UCSD-AML1 (cell line): ENCODE data around the gene RELA.
"Not testable (repeated sequence)": the region's sequence is repeated elsewhere in the genome, so short reads cannot be mapped to it uniquely, and the experiment has no call there.

Experiments
- DNase-seq: peaks from one replicate; lab custom pipeline; 2025; ENCODE audit not compliant: unreplicated experiment; lab: John Stamatoyannopoulos, UW

RELA gene

DNA sequence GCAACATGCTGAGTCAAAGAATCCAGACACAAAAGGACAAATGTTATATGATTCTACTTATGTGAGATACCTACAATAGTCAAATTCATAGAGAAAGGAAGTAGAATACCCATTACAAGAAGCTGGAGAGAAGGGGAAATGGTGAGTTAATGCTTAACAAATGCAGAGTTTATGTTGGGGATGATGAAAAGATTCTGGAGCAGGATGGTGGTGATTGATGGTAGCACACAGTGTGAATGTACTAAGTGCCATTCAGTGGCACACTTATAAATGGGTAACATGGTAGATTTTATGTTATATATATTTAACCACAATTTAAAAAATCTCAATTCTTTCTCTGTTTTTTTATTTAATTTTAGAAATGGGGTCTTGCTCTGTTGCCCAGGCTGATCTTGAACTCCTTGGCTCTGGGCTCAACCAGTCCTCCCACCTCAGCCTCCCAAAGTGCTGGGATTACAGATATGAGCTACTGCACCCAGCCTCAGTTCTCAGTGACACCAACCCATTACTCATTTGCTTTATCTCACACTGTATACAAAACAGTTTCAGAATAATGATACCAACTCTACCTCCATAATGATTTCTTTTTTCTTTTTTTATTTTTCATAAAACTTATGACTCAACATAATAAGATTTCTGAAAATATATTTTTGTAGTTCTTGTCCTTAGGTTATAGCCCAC is 9.6 kb upstream of the RELA start:
- DNase-seq: no peak

DNA sequence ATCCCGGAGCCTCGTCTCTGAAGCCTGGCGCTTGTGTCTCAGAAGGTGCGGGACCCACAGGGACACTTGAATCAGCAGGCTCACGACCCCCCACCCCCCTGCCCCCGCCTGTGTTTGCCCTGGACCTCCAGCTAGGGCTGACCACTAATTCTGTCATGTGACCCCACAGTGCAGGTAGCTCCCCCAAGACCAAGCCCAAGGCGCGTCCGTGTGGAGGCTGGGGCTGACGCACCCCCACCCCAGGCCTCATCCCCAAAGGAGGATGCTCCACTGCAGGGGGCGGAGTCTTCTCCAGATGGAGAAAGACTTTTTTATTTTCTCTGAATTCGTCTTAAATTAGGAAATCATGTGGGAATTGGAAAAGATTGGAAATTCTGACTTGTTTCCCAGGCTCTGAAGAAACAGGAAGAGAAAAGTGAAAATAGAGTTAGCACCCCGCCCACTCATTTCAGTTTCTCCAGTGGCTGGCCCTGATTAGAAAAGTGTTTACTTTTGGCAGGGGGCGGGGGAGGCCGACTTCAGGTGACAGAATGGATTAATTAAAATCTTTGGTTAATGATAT is 1.0 kb upstream of the RELA start:
- no peak for DNase-seq

DNA sequence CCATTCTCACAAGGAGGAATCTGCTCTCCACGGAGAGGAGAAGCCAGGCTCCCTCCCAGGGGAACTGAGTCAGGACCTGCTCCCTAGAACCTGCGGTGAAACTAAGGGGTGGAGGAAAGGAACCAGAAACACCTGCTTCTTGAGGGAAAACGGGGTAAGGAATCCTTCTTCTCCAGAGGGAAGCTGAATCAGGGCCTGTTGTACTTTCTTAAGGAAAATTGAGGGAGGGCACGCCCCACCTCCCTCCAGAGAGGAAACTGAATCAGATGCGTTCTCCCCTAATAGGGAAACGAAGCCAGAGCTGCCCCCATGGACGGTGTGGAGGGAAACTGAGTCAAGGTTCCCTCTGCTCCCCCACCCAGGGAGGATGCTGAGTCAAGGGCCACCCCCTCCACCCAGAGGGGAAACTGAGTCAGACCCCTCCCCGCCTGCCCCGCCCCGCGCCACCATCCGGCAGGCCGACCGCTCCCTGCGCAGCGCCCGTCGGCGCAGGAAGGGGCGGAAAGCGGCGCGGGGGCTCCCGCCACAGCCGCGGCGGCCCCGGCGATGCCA is 393 bp downstream of the RELA start:
- DNase-seq: no peak

DNA sequence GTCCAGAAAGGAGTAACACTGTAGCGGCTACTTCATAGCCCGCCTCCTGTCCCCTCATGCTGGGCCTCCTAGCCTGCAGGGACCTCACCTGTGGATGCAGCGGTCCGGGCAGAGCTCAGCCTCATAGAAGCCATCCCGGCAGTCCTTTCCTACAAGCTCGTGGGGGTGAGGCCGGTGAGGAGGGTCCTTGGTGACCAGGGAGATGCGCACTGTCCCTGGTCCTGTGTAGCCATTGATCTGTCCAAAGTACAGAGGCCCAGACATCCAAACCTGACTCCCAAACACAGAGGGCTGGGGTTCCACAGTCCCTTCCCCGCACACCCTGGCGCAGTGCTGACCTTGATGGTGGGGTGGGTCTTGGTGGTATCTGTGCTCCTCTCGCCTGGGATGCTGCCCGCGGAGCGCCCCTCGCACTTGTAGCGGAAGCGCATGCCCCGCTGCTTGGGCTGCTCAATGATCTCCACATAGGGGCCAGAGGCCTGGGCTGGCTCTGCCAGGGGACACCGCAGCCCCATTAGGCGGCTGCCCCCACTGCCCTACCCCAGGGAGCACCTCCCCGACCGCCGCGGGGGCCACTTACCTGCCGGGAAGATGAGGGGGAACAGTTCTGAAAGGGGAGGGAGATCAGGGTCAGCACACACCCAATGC is 993 bp downstream of the RELA start:
- no peak for DNase-seq

DNA sequence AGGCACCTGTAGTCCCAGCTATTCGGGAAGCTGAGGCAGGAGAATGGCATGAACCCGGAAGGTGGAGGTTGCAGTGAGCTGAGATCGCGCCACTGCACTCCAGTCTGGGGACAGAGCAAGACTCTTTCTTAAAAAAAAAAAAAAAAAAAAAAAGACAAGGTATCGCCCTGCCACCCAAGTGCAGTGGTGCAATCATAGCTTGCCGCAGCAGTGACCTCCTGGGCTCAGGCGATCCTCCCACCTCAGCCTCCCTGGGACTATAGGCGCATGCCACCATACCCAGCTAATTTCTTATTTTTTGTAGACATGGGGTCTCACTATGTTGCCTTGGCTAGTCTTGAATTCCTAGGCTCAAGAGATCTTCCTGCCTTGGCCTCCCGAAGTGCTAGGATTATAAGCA is 1.8 kb downstream of the RELA start:
- DNase-seq: not testable (repeated sequence)

DNA sequence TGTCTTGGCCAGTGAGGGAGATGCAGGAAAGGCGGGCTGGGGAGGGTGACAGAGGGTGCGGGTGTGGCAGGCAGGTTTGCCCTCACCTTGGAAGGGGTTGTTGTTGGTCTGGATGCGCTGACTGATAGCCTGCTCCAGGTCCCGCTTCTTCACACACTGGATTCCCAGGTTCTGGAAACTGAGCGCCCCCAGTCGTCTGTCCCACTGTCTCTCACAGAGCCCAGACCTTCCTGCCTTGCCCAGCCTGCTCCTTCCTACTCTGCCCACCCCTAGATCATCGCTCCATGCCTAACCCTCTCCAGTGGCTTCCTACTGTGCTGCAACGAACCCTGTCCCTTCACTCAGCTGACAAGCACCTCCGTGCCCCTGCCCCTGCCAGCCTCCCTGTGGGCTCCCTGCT is 2.7 kb downstream of the RELA start:
- DNase-seq: no peak

DNA sequence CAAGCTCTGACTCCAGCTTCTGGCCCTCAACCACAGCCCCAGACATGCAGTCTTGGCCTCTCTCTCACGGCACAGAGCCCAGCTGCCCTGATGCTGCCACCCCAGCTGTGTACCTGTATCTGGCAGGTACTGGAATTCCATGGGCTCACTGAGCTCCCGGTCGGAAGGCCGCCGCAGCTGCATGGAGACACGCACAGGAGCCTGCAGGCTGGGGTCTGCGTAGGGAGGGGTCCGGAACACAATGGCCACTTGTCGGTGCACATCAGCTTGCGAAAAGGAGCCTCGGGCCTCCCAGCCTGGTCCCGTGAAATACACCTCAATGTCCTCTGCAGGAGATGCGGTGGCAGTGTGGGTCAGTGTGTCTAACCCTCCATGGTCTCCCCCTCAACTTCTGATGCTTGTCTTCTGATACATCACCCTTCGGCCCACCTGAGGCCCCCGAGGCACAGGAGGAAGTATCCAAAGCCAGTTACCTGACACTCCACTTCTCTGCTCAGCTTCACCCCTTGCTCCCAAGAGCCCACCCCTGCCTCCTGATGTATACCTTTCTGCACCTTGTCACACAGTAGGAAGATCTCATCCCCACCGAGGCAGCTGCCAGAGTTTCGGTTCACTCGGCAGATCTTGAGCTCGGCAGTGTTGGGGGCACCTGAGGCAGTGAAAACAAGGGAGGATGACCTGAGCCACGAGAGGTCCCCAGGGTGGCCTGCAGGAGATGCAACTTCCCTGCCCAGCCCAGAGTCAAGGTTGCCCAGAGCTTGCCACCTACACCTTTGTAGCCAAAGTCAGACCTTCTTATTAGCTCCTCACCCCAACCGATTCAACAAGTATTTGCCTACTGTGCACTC is 4.3 kb downstream of the RELA start:
- no peak for DNase-seq

DNA sequence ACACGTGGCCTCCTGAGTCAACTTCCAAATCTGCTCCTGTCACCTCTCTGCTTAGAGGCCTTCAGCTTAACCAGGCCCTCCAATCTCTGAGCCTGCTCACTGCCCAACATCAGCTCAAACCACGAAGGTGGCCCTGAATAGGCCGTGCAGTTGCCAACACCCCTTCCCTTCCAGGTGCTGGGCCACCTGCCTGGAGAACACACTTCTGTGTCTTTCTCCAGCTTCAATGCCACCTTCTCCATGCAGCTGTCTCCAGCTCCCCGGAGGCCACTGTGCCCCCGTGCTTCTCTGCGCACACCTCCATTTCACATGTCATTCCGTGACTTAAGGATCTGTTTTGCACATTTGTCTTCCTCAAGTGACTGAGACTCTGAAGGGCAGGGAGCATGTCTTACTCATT is 5.3 kb downstream of the RELA start:
- no peak for DNase-seq

DNA sequence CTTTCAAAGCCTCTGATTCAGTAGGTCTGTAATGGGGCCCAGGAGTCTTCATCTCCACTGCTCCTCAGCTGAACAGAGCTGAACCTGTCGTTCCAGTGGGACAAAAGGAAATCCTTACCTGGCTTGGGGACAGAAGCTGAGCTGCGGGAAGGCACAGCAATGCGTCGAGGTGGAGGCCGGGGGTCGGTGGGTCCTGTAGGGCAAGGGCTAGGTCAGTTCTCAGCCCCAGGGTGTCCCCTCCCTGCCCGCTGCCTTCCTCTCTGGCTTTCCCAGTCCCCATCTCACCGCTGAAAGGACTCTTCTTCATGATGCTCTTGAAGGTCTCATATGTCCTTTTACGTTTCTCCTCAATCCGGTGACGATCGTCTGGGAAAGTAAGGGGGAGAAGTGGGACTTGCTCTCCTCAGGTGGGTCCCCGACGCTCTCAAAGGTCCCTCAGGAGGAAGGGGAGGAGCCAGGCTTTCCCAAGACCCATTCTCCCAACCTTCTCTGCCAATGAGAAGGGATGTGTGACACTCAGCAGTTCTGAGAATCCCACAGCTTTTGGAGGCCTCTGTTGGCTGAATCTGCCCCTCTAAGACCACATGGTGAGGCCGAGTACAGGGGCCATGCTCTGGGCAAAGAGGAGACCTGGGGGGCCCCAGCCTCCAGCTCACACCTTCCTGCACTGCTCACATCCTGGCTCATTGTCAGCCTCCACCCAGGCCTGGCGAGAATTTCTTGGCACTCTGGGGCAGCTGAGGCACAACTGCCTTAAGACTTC is 7.0 kb downstream of the RELA start:
- DNase-seq: no peak

DNA sequence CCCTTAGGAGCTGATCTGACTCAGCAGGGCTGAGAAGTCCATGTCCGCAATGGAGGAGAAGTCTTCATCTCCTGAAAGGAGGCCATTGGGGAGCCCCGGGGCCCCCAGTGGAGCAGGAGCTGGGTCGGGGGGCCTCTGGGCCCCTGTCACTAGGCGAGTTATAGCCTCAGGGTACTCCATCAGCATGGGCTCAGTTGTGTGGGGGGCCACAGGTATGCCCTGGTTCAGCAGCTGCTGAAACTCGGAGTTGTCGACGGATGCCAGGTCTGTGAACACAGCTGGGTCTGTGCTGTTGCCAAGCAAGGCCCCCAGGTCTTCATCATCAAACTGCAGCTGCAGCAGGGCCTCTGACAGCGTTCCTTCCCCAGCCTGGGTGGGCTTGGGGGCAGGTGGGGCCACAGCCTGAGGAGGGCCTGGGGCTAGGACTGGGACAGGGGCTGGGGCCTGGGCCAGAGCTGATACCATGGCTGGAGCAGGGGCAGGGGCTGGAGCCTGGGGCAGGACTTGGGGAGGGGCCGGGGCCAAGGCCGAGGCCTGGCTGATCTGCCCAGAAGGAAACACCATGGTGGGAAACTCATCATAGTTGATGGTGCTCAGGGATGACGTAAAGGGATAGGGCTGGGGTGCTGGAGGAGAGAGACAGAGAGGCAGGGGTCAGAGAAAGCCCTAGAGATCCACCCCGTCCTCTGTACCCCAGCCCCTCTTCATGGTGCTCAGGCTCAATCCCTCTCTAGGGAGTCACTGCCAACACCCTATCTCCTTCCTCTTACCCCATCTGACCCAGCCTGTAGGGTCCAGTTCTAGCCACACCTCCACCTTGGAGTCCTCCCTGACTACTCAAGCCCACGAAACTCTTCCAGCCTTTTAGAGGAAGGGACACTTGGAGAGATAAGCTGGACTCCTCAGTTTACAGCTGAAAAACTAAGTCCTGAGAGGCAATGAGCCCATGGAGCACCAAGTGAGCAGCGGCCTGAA is 8.1 kb downstream of the RELA start:
- no peak for DNase-seq

DNA sequence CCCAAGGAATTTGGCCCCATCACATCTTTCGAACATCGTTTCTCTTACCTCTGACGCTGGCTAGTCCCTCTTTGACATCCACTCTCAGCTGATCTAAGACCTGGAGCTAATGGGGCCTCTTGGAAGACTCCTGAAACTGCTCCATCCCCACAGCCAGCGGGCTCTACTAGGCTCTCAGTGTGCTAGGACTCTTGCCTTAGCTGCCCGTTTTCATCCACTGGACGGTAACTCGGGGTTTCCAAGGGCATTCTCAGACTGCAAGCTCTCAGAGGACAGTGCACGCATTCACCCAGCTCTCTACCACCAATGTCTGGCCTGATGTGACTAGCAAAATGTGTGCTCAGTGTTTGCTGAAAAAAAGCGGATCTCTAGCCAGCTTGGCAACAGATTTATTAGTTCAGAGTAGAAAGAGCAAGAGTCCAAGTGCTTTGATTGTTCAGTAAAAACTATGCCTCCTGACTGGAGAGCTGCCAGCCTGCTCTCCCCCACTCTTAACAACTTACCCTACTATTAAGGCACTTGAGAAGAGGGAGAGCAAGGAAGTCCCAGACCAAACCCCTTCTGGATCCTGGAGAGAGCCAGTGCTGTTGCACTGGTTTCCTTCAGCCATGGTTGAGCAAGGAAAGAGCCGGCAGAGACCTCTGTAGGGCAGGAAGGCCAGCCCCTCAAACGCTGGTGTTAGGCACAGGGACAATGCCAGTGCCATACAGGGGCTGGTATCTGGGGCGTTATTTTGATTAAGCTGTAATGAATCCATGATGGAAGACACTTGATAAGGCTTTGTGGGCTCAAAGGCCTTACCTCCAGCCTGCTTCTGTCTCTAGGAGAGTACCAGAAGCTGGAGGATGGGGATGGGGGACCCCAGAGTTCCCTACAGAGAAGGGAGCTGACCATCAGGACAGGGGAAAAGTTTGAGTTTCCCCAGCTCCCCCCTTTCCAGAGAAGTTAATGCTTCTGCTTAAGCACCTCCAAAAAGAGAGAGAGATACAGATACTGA is 9.2 kb downstream of the RELA start:
- no peak for DNase-seq

DNA sequence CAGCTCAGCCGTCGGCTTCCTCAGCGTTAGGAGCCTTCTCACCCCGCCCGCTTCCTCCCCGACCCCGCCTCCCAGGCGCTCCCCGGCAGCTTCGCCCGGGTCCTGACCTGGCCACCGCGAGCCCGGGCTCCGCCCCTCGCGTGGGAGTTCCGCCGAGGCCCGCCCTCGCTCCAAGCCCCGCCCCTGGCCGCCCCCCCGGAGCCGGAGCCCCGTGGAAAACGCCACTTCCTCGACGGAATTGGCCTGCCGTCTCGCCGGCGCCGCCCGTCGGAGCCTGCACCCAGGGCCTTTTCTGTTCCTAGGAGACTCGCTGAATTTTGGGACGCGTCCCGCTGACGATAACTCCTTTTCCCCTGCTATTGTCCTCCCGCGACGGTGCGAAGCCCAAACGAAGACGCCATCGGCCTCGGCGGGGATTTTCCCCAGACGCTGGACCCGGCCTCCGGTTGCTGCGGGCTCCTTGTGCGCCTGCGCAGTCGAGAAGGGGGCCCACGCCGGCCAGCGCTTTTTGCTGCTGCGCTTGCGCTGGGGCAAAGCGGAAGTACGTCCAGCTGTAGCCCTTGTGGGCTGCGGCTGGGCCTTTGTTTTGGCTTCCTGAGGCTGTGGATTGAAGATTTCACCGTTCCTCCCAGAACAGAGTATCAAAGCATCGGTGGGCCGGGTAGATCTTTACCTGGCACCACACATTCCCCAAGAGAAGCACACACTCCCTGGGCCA is 10.0 kb downstream of the RELA start:
- DNase-seq: peak; percentile 97

DNA sequence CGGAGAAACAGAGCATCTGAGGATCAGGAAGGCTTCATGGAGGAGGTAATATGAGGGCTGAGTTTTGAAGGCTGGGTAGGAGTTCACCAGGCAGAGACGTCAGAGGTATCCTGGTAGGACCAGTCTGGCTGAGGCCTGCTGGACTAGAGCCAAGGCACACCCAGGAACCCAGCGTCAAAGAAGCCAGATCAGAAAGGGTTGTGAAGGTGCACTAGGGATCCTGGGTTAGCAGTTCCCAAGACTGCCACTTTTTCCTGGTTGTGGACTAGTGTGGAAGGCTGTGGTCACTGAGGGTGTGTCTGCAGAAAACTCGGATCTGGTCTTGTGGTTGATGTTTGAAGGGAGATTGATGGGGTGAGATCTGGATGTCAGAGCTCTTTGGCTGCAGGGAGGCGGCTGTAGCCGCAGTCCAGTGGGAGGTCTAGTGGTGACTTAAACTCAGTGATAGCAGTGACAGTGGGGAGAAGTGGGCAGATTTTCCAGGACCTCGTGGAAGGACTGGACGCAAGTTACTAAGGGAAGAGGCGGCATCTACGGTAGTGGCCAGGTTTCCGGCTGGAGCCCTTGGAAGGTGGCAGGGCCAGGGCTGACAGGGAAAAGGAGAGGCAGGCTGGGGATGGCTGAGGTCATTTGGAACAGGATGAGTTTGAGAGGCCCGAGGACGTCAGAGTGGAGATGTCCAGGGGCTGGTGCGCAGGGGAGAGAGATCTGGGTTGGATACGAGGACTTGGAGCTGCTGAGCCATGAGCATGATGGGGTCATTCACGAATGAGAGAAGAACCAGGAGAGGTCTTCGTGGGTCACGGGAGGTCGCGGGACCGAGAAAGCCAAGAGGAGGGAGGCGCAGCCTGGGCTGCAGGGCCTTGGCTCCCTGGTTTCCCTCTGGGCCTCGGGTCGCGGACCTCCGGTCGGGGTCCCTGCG is 10.9 kb downstream of the RELA start:
- peak; percentile 60 for DNase-seq

DNA sequence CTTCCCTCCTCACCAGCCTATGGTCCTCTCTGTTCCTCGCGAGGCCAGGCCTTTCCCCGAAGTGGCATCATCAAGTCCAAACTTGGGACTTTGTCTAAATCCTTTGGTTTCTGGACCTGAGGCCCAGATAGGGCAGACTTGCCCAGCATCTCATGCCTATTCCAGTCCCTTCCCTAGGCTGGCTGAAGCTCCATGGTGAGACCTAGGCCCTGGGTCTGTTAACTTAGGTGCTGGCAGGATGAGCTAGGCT is 11.5 kb downstream of the RELA start:
- no peak for DNase-seq

DNA sequence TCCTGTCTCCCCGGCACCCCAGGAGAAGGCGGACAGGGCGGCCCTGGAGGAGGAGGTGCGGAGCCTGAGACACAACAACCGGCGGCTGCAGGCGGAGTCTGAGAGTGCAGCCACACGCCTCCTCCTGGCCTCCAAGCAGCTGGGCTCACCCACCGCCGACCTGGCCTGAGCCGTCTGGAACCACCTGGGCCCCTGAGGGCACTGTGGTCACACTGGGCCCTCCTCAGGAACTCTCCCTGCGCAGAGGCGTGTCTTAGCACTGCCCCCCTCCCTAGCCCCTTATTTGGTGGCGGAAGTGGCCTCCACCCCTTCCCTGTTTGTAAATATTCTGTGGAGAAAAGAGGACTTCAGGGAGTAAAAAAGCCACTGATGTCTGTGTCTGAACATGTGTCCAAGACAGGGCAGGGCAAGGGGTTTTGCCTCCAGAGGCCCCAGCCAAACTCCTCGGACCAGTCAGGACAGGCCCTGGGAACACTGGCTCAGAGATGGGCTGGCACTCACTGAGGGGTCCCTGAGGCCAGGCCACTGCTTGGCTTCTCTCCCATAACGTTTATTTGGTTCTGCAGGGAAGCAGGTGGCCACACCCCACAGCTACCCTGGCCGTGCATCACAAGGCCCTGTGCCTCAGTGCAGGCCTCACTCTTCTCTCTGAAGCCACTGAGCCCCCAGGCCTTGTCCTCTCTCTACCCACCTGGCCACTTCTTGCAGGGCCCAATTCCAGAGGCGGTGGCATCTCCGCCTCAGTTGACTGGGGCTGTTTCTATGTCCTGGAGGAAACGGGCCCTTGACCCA is 12.0 kb downstream of the RELA start:
- DNase-seq: no peak
